HG02938 (cell line): ENCODE measurements around the gene NMB.
A peak's percentile ranks its signal among the peaks of the same experiment; 100 is the strongest.
"Not testable (repeated sequence)": the region's sequence is repeated elsewhere in the genome, so short reads cannot be mapped to it uniquely, and the experiment has no call there.

ENCODE experiments used
- ATAC-seq: cut with Tn5 transposase; IDR thresholded peaks from one replicate; pipeline ENCODE4 v1.9.1; 2021; ENCODE audit warnings: mild to moderate bottlenecking, moderate library complexity; ENCODE audit not compliant: unreplicated experiment

The NMB gene, protein sequence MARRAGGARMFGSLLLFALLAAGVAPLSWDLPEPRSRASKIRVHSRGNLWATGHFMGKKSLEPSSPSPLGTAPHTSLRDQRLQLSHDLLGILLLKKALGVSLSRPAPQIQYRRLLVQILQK

DNA sequence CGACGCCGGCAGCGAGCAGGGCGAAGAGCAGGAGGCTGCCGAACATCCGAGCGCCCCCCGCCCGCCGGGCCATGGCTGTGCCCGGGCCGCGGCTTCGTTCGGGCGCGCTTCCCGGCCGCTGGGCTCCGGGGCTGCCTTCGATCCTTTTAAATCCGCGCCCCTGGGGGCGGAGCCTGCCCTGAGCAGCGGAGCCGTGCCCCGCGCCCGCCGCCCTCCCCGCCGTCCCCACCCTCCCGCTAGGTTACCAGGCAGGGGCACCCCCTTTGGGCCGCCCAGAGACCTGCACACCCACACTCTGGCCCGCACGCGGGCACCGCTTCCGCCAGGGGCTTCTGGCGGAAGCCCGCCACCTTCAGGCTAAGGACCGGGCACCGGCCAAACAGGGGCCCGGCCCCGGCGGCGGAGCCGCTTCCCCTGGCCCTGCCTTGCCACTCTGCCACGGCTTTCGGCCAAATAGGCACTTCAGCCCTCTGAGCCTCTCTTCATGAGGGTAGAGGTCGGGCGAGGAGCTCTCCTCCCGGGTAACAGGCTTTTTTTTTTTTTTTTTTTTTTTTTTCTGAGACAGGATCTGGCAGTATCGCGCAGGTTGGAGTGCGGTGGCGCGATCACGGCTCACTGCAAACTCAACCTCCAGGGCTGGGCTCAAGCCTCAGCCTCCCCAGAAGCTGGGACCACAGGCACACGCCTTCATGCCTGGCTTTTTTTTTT is at the start of gene NMB:
NMB (minus strand) TSS at position 120 of the 708 bp plus-strand sequence; CDS start at position 73, 47 bp downstream.
- ATAC-seq, result peak; percentile 38

GRCh38 chr15:84703808-84704207 is 45.8 kb upstream of the NMB start:
- ATAC-seq, result no peak

DNA sequence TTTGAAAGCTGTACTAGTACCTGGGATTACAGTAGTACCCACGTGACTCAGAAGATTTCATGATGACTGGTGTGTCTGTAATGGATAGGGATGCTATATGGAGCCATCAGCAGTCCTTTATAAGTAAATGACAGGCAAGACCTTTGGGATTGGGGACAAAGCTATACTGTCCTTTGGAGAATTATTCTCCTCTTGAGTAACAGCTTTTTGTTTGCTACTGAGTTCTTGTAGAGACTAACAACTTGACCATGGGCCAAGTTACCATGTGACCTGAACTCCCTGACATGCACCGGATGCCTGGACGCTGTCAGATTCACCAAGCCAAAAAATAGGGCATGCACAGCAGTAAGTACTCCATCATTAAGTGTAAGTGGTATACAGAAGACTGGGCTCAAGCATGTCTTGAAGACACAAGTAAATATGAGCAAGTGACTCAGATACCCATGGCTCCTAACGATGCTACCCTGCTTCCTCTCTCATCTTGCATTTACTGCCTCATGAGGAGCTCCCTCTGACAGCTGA is 45.0 kb upstream of the NMB start:
- no peak for ATAC-seq

GRCh38 chr15:84699538-84700191 is 41.7 kb upstream of the NMB start:
- no peak for ATAC-seq

- ATAC-seq, result no peak
These were observed 39.4 kb upstream of the NMB start for GRCh38 chr15:84697236-84697990.

DNA sequence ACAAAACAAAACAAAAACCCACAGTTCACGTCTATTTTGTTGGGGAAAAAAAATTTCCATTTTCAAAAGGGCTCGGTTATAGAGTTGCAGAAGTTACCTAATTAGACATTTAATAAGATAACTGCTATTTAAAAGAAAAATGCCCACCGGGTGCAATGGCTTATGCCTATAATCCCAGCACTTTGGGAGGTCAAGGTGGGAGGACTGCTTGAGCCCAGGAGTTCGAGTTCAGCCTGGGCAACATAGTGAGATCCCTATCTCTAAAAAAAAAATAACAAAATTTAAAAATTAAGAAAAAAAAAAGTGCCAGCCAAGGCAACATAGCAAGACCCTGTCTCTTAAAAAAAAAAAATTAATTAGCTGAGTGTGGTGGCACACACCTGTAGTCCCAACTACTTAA is 38.8 kb upstream of the NMB start:
- no peak for ATAC-seq

DNA sequence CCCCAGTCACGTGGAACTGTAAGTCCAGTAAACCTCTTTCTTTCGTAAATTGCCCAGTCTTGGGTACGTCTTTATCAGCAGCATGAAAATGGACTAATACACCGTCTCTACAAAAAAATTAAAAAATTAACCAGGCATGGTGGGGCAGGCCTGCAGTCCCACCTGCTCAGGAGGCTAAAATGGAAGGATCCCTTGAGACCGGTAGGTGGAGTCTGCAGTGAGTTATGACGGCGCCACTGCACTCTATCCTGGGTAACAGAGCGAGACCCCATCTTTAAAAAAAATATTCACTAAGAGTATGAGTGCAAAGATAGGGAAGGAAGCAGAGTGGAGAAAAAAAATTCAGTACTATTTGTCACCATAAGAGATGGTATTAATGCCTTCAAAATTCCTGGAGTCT is 32.3 kb upstream of the NMB start:
- ATAC-seq, result no peak

DNA sequence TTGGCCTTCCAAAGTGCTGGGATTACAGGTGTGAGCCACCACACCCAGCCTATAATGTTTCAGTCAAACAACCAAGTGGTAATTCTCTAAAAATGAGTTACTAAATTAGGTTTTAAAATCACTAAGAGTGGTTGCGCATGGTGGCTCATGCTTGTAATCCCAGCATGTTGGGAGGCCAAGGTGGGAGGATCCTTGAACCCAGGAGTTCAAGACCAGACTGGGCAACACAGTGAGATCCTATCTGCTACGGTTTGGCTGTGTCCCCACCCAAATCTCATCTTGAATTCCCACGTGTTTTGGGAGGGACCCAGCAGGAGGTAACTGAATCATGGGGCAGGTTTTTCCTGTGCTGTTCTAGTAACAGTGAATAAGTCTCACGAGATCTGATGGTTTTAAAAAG is 31.9 kb upstream of the NMB start:
- no peak for ATAC-seq

- ATAC-seq, result not testable (repeated sequence)
These were observed 28.4 kb upstream of the NMB start for GRCh38 chr15:84686446-84686845.

- no peak for ATAC-seq
These were observed 27.3 kb upstream of the NMB start for GRCh38 chr15:84685304-84685703.

DNA sequence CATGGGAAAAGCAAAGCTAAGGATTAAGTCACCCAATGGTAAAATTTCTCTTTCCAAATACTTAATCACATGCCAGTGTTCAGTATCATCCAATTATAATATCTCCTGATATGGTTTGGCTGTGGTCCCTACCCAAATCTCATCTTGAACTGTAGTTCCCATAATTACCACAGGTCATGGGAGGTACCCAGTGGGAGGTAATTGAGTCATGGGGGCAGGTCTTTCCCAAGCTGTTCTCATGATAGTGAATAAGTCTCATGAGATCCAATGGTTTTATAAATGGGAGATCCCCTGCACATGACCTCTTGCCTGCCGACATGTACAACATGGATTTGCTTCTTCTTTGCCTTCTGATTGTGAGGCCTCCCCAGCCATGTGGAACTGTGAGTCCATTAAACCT is 26.1 kb upstream of the NMB start:
- ATAC-seq, result no peak

DNA sequence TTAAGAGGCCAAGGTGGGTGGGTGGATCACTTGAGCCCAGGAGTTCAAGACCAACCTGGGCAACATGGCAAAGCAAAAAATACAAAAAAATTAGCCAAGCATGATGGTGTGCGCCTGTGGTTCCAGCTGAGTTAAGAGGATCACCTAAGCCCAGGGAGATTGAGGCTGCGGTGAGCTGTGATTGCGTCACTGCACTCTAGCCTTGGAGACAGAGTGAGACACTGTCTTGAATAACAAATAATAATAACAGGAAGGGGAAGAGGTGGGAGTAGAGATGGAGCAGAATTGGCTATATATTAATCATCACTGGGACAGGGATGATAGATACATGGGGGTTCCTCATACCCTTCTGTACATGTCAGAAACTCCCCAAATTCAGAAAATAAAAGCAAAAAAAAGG is 23.8 kb upstream of the NMB start:
- no peak for ATAC-seq

GRCh38 chr15:84671211-84671610 is 13.2 kb upstream of the NMB start:
- ATAC-seq, result no peak

DNA sequence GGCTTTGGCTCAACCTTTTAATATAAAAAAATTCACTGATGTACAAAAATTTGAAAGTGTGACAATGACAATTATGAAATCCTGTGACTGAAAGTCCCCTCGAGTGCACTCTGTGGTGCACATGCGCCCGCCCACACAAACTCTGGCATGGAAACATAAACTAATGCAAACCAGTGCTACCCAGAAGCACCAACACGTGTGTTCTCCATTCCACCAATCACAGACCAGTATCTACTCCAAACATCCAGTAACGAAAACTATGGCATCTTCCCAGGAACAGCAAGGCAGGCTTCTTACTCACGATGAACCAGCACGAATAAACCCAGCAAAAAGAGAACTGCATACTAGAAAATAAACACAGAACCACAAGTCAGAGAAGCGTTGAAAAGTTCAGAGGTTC is 11.7 kb upstream of the NMB start:
- ATAC-seq, result no peak

- ATAC-seq, result no peak
These were observed 10.4 kb upstream of the NMB start for GRCh38 chr15:84668221-84668982.

DNA sequence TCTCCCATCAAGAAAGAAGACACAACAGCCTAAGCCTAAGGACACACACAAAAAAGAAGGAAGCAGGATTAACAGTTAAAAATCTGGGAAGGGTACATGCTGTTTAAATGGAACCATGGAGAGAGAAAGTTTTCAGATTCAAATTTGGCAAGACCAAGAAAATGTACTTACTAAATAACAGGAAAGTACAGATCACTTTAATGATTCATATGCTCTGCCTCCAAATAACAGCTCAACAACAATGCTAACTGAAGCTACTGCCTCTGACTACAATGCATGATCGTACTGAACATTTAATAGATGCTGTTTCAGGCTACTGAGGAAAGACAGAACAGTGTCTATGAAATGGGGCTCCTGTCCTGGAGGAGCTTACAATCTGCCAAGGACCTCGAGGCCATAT is 8.4 kb upstream of the NMB start:
- no peak for ATAC-seq

DNA sequence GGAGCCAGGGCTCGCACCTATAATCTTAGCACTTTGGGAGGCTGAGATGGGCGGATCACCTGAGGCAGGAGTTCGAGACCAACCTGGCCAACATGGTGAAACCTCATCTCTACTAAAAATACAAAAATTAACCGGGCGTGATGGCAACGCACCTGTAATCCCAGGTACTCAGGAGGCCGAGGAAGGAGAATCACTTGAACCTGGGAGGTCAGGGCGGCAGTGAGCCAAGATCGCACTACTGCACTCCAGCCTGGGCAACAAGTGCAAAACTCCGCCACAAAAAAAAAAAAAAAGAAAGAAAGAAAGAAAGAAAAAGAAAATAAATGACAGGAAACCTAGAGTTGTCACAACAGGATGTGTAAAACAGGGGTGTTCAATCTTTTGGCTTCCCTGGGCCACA is 3.0 kb upstream of the NMB start:
- no peak for ATAC-seq

DNA sequence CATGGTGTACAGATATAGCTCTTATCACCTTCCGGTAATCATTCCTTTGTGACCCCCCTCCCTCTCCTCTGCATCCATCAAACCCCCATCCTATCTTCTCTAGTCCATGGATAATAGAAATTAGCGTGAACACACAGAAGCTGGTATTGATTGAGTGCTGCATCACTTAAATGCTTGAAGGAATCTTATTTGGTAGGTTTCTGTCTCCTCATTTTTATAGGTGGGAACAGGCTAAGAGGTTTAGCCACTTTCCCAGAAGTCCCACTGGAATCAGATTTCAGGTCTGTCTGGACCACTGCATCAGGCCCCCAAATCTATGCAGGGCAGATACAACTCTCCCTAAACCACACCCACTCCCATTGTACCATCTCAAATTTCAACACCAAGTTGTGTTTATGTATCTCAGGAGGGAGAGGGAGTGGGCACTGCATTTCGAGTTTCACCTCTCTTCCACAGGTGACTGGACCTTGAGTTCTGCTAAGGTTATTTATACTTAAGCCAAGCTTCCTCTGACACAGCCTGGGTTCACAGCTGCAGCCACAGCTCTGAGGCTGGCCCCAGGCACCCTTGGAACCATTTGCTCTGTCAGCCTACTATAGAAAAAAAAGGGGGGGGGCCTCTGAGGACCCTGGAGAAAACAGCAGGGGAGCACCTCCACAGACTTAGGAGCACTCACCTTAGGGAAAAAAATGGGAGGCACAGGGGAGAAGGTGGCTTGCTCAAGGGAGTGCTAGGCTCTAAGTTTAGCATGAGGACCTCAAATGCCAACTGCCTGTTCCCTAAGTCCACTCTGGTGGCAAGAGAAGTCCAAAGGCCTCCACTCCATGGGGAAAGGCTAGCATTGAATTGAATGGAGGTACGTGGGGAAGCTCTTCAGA is 2.1 kb upstream of the NMB start:
- no peak for ATAC-seq

GRCh38 chr15:84658788-84659411 is 901 bp upstream of the NMB start:
- ATAC-seq, result no peak

- ATAC-seq, result no peak
These were observed 285 bp downstream of the NMB start for GRCh38 chr15:84657748-84658079.
